Ascending aorta (tissue), 2 donors: Measurements from ENCODE around the gene MOGAT3. TPM values are rescaled to one million over a fixed set of nuclear protein-coding genes. Genes with fewer than 3 reads are reported as not detected.

Experiments used
- DNase-seq, 2 donors: peaks; one replicate each; pipeline ENCODE4 v3.0.0-alpha.2; 2019; ENCODE audit warnings: low spot score in 2 of 2
- H3K27ac ChIP-seq, 2 donors: fragments of 200-600 bp; sonication (generic); one replicate each; pipeline ENCODE4 v1.5.1; 2016 to 2017; ENCODE audit warnings: mild to moderate bottlenecking in 1 of 2
- H3K27me3 ChIP-seq: fragments of 200-600 bp; sonication (generic); one replicate; pipeline ENCODE4 v1.5.1; 2017
- H3K36me3 ChIP-seq, 2 donors: fragments of 200-600 bp; sonication (generic); one replicate each; pipeline ENCODE4 v1.5.1; 2016
- H3K4me1 ChIP-seq, 2 donors: fragments of 200-600 bp; sonication (generic); one replicate each; pipeline ENCODE4 v1.5.1; 2016 to 2017; ENCODE audit warnings: mild to moderate bottlenecking in 1 of 2
- H3K4me3 ChIP-seq, 2 donors: fragments of 200-600 bp; sonication (generic); one replicate each; pipeline ENCODE4 v1.5.1; 2016 to 2017; ENCODE audit warnings: mild to moderate bottlenecking in 1 of 2
- H3K9me3 ChIP-seq, 2 donors: fragments of 200-600 bp; sonication (generic); one replicate each; pipeline ENCODE4 v1.5.1; 2016
- intact Hi-C: fragments of 100-400 bp; cut with DNase I; formaldehyde crosslinking; loops from one replicate; pipeline ENCODE4 v1.15.1; 2023
- total RNA-seq: library from RNA; depleted of rRNA; stranded (reverse); fragments of >200 nt; gene quantifications from one replicate; pipeline ENCODE4 v1.1.0, GENCODE V29; 2016
- TF ChIP-seq, protein P1 (sequence below), 3 experiments: fragments of 200-600 bp in 2 of 3; fragments of 450-650 bp in 1 of 3; sonication (generic) in 2 of 3; IDR thresholded peaks; one replicate each; pipeline ENCODE4 v1.5.1; 2016 to 2019; ENCODE audit warnings: antibody characterized with exemption in 3 of 3, mild to moderate bottlenecking in 1 of 3, moderate library complexity in 1 of 3

Gene MOGAT3
- total RNA-seq, 1 donor from 2014 or later: not detected

DNA sequence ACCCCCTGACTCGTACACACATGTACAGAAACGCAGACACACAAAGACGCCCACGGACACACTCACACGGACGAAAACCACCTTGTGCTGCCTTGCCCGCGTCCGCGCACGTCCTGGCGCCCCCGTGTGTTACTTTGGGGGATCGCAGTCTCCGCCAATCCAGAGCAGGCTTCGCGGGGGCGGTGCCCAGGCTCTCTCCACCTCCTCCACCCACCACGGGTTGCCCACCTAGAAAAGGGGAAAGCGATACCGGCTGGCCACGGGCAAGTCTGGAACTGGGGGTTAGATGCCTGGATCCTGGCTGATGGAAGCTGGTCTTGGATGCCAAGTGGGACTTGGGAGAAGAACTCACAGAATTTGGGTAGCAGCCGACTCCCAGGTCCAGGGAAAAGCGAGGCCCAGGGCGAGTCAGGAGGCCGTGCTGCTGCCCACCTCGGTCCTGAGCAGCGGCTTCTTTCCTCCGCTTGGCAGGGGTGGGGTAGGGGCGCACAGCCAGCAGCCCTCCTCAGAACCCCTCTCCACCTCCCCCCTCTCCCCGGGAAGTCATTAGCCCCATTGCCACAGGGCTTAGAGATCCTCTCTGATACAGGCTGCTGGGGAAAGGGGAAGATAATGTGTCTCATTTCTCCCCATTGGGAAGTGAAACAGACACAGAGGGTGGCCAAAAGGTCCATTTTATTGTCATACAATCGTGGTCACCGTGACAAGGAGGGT, 30.8 kb downstream of the MOGAT3 start:
- DNase-seq: peak in 1 of 2 donors; percentile 84
- intact Hi-C loops: loop anchor here (1.0 to 2.0 kb wide), 2 partner anchors 16 to 25 kb away; partner anchors contain the start of gene AP1S1
- no peaks in the 10 kb centered on the region for H3K9me3 ChIP-seq
- TF ChIP-seq, protein P1, sequence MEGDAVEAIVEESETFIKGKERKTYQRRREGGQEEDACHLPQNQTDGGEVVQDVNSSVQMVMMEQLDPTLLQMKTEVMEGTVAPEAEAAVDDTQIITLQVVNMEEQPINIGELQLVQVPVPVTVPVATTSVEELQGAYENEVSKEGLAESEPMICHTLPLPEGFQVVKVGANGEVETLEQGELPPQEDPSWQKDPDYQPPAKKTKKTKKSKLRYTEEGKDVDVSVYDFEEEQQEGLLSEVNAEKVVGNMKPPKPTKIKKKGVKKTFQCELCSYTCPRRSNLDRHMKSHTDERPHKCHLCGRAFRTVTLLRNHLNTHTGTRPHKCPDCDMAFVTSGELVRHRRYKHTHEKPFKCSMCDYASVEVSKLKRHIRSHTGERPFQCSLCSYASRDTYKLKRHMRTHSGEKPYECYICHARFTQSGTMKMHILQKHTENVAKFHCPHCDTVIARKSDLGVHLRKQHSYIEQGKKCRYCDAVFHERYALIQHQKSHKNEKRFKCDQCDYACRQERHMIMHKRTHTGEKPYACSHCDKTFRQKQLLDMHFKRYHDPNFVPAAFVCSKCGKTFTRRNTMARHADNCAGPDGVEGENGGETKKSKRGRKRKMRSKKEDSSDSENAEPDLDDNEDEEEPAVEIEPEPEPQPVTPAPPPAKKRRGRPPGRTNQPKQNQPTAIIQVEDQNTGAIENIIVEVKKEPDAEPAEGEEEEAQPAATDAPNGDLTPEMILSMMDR (IDR thresholded peaks at IDR 0.05): peak; percentile 73 to 86 (median 82)
- H3K4me3 ChIP-seq: no peak overlapping the region
- no peak overlapping the region for H3K27ac ChIP-seq
- peaks cover 19 to 32% of the 10 kb centered on the region in 2 donors for H3K4me1 ChIP-seq
- peaks cover 50% of the 10 kb centered on the region for H3K27me3 ChIP-seq
- H3K36me3 ChIP-seq: no peaks in the 10 kb centered on the region

DNA sequence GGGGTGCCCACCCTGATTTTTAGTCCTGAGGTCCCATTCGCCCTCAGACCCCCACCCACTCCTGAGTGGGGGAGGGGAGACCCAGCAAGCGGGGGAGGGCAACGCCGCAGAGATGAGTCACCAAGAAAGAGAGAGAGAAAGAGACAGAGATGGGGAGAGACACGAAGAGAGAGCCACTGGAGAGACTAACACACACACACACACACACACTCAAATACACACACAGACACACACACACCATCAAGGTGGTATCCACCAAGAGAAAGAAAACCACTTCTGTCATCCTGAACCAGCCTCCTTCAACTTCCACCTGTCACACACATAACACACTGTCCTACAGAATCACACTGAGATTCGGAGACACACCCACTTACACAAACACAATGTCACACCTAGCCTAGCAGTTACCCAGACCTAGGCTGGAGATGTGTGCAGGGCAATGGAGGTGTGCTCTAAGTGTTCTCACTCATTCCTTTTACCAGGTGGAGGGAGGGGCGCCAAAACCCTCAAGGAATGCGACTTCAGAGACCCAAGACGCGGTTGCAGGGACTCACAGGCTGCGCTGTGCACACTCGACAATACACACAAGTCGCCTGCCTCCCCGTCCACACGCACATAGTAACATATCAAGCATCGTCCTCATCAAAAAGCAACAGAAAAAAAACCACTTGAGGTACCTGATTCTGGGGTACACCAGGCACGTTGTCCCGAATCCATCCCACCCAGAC, 31.6 kb downstream of the MOGAT3 start:
- H3K36me3 ChIP-seq: no peaks in the 10 kb centered on the region
- peaks cover 56% of the 10 kb centered on the region for H3K27me3 ChIP-seq
- DNase-seq: no peak
- TF ChIP-seq, protein P1 (IDR thresholded peaks at IDR 0.05): no peak
- H3K4me3 ChIP-seq: no peak overlapping the region
- no peaks in the 10 kb centered on the region for H3K9me3 ChIP-seq
- no peak overlapping the region for H3K27ac ChIP-seq
- peaks cover 23 to 35% of the 10 kb centered on the region in 2 donors for H3K4me1 ChIP-seq
- intact Hi-C loops: loop anchor here (1.0 kb wide), 1 partner anchor 15 kb away; the partner anchor contains the start of gene AP1S1

DNA sequence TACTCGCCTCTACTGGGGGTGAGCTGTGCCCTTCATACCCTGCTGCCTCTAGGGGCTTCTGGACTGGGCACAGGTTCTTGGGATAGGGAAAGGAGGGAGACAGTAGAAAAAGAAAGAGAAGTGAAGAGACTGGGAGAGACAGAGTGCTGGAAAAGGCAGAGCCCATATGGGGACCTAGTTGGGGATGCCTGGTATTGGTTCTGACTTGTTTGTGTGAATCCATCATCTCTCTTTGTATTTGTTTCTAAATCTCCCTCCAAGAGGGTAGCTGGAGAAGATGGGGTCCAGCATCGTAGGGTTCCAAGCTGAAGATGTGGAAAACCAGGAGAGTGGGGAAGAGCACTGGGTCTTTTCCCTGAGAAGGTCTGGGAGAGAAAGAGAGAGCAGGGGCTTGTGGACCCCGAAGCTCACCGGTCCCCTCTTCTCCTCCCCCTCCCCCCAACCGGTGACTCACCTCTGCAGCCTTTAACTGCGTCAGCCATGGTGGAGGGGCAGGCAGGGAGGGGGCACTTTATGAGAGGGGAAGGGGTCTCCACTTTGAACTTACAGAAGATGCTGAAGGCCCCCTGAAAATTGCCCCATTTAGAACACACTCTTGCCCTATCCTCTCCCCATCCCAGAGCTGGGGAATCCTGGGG, 32.3 kb downstream of the MOGAT3 start:
- intact Hi-C loops: loop anchor here (1.0 kb wide), 1 partner anchor 14 kb away; the partner anchor contains the start of gene AP1S1
- Histone ChIP-seq H3K27ac (no peak overlapping the region), H3K9me3 (no peaks in the 10 kb centered on the region), H3K4me3 (no peak overlapping the region), H3K36me3 (no peaks in the 10 kb centered on the region), H3K27me3 (peaks cover 61% of the 10 kb centered on the region), H3K4me1 (peaks cover 30 to 39% of the 10 kb centered on the region in 2 donors)
- TF ChIP-seq, protein P1 (IDR thresholded peaks at IDR 0.05): no peak
- DNase-seq: no peak

DNA sequence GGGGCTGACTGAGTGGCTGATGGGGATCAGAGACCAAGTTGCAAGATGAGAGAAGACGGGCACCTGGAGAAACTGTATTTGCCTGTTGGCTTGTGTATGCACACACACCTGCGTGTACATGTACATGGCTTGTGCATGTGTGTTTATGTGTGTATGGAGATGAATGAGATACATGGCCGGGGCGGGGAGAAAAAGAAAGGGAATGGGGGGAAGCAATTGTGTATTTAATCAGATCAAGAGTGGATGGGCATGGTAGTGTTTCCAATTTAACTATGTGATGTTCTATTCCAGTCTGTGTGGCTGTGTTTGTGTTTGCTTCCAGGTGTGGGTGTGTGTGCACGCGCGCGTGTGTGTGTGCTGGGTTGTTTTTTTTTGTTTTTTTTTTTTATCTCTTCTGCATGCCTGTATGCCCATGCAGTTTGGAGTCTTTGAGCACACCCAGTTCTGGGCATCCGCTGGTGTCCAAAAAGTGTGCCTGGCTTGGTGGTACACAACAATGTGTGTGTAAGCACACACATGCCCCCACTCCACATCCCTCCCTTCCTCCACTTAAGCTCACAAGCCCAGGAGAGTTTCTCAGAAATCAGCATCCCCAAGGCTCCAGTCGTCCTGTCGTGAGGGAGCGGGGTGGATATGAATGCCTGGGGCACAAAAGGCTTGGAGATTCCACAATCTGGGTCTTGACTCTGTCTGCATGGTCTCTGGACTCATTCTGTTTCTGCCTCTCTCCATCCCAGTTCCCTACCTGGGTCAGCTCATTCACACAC, 33.0 kb downstream of the MOGAT3 start:
- DNase-seq: no peak
- intact Hi-C loops: no loop called here
- Histone ChIP-seq H3K27ac (no peak overlapping the region), H3K36me3 (no peaks in the 10 kb centered on the region), H3K4me1 (peaks cover 33 to 39% of the 10 kb centered on the region in 2 donors), H3K27me3 (peaks cover 61% of the 10 kb centered on the region), H3K4me3 (no peak overlapping the region), H3K9me3 (no peaks in the 10 kb centered on the region)
- TF ChIP-seq, protein P1 (IDR thresholded peaks at IDR 0.05): no peak
